ENCODE measurements around the gene ACAN. TPM values are rescaled to one million over a fixed set of nuclear protein-coding genes. Genes with fewer than 3 reads are reported as not detected.

ACAN gene
- total RNA-seq, 1 experiment from 2014 or later = not detected

DNA sequence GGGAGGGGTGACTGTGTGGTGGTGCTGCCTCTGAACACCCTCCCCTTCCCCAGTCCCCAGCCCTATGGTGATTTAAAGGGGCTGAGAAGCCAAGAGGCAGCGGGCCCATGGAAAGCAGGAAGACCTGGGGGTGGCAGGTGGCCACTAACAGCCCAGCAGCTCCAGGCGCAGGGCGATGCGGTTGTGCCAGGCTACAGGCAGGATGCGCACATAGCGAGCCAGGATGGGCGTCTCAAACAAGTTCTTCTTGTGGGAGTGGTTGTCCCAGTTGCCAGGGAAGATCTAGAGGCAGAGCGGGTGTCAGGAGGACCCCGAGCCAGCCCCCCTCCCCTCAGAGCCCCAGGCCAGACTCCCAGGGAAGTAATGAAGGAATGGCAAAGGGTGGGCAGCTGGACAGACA is 96.0 kb downstream of the ACAN start:
- DNase-seq = no peak
- CTCF ChIA-PET = no interaction called here
- no peaks in the 10 kb centered on the region for H3K9me3 Mint-ChIP-seq (ENCODE audit: low read depth, unreplicated experiment)
- BruUV-seq (replicated peaks) = no TSS peak
- peaks cover 12% of the 10 kb centered on the region for H3K27me3 Mint-ChIP-seq (ENCODE audit: unreplicated experiment)
- H3K36me3 Mint-ChIP-seq (ENCODE audit: insufficient read depth, unreplicated experiment) = peaks cover 7% of the 10 kb centered on the region
- TF ChIP-seq, protein P1, sequence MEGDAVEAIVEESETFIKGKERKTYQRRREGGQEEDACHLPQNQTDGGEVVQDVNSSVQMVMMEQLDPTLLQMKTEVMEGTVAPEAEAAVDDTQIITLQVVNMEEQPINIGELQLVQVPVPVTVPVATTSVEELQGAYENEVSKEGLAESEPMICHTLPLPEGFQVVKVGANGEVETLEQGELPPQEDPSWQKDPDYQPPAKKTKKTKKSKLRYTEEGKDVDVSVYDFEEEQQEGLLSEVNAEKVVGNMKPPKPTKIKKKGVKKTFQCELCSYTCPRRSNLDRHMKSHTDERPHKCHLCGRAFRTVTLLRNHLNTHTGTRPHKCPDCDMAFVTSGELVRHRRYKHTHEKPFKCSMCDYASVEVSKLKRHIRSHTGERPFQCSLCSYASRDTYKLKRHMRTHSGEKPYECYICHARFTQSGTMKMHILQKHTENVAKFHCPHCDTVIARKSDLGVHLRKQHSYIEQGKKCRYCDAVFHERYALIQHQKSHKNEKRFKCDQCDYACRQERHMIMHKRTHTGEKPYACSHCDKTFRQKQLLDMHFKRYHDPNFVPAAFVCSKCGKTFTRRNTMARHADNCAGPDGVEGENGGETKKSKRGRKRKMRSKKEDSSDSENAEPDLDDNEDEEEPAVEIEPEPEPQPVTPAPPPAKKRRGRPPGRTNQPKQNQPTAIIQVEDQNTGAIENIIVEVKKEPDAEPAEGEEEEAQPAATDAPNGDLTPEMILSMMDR (IDR thresholded peaks at IDR 0.05; ENCODE audit: unreplicated experiment) = no peak
- intact Hi-C loops (cut with micrococcal nuclease; ENCODE audit: unreplicated experiment) = loop anchor here (5.0 kb wide), 1 partner anchor 242 kb away; no protein-coding TSS in a partner anchor
- H3K27ac Mint-ChIP-seq (ENCODE audit: unreplicated experiment) = no peak overlapping the region
- H3K4me3 Mint-ChIP-seq (ENCODE audit: low read depth, unreplicated experiment) = no peak overlapping the region
- peaks cover 30% of the 10 kb centered on the region for H3K4me1 Mint-ChIP-seq (ENCODE audit: low read depth, unreplicated experiment)

DNA sequence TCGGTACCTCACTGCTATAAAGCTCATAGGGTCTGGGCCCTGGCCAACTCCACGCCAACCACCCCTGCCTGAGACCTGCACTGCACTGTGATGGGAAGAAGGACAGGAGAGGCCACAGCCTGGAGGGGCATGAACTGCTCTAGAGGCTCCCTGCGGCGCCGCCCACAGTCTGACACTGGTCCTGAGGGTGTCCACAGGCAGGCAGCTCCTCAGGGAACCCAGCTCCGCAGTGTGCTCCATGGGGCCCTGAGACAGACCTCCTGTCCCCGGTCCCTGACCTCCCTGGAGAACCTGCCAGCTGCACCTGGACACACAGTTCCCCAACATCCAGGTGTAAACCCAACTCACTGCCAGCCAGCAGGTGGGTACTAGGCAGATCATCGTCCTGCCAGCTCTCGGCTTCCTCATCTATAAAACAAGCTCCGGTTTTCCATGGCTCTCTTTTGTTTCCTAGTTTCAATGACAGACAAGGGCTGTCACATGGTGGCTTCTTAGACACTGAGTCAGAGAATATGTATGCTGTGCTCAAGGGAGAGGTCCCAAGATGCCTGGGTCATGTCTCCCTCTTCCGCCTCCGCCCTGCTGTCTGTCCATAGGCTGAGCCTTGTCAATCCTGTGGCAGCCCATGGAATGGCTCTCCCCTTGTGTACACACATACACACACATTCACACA is 97.2 kb downstream of the ACAN start:
- intact Hi-C loops (cut with micrococcal nuclease; ENCODE audit: unreplicated experiment) = no loop called here
- Mint-ChIP-seq H3K4me1 (ENCODE audit: low read depth, unreplicated experiment) (peaks cover 36% of the 10 kb centered on the region), H3K36me3 (ENCODE audit: insufficient read depth, unreplicated experiment) (peaks cover 3% of the 10 kb centered on the region), H3K9me3 (ENCODE audit: low read depth, unreplicated experiment) (no peaks in the 10 kb centered on the region), H3K4me3 (ENCODE audit: low read depth, unreplicated experiment) (no peak overlapping the region), H3K27me3 (ENCODE audit: unreplicated experiment) (peaks cover 7% of the 10 kb centered on the region), H3K27ac (ENCODE audit: unreplicated experiment) (no peak overlapping the region)
- peak; percentile 48 for DNase-seq
- CTCF ChIA-PET = interaction anchor here (0.6 to 0.7 kb wide), 3 partner anchors 45 to 504 kb away, joined by 3 to 5 read pairs (median 3); no protein-coding TSS in a partner anchor
- TF ChIP-seq, protein P1 (IDR thresholded peaks at IDR 0.05; ENCODE audit: unreplicated experiment) = no peak
- no TSS peak for BruUV-seq (replicated peaks)

DNA sequence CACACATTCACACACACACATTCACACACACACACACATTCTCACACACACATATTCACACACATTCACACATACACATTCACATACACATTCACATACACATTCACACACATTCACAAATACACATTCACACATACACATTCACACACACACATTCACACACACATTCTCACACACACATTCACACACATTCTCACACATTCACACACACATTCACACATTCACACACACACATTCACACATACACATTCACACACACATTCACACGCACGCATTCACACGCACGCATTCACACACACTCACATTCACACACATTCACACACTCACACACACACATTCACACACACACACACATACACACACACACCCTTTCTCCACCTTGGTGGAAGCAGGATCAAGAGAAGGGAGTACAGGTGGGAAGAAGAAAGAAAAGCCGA is 97.8 kb downstream of the ACAN start:
- DNase-seq = no peak
- TF ChIP-seq, protein P1 (IDR thresholded peaks at IDR 0.05; ENCODE audit: unreplicated experiment) = no peak
- Mint-ChIP-seq H3K4me3 (ENCODE audit: low read depth, unreplicated experiment) (no peak overlapping the region), H3K9me3 (ENCODE audit: low read depth, unreplicated experiment) (no peaks in the 10 kb centered on the region), H3K36me3 (ENCODE audit: insufficient read depth, unreplicated experiment) (no peaks in the 10 kb centered on the region), H3K27ac (ENCODE audit: unreplicated experiment) (no peak overlapping the region), H3K27me3 (ENCODE audit: unreplicated experiment) (peaks cover under 1% of the 10 kb centered on the region), H3K4me1 (ENCODE audit: low read depth, unreplicated experiment) (peaks cover 31% of the 10 kb centered on the region)
- intact Hi-C loops (cut with micrococcal nuclease; ENCODE audit: unreplicated experiment) = no loop called here
- BruUV-seq (replicated peaks) = no TSS peak
- CTCF ChIA-PET = no interaction called here

DNA sequence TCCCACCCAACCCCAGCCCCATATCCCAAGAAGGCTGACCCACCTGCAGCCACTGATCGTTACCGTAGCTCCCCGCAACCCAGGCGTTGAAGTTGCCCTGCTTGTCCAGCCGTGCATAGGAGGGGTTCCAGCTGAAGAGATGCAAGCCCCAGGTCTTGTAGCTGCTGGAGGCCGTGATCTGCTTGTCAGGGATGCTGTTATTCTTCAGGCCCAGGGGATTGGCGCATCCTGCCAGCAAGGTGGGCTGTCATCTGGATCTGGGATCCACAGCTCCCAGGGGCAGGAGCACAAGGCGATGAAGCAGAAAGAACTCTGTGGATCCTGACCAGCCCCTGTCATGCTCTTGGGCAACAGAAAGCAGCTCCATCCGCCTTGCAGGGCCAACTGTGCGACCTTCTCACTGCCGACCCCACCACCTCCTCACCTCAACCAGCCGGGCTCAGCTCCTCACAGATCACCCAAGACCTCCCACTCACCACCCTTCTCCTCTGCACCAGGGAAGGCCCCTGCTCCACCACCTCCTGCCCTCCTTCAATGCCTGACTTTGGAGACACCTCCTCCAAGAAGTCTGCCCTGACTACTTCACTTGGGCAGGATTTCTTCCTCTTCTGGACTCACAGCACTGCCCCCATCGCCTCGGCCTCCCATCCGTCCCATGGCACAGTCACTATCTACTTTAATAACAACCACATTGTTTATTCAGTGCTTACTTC is 98.4 kb downstream of the ACAN start:
- Mint-ChIP-seq H3K4me1 (ENCODE audit: low read depth, unreplicated experiment) (peaks cover 27% of the 10 kb centered on the region), H3K9me3 (ENCODE audit: low read depth, unreplicated experiment) (no peaks in the 10 kb centered on the region), H3K27me3 (ENCODE audit: unreplicated experiment) (no peaks in the 10 kb centered on the region), H3K4me3 (ENCODE audit: low read depth, unreplicated experiment) (no peak overlapping the region), H3K27ac (ENCODE audit: unreplicated experiment) (no peak overlapping the region), H3K36me3 (ENCODE audit: insufficient read depth, unreplicated experiment) (no peaks in the 10 kb centered on the region)
- TF ChIP-seq, protein P1 (IDR thresholded peaks at IDR 0.05; ENCODE audit: unreplicated experiment) = no peak
- BruUV-seq (replicated peaks) = no TSS peak
- DNase-seq = no peak
- CTCF ChIA-PET = interaction anchor here (0.6 to 0.7 kb wide), 2 partner anchors 21 to 407 kb away, joined by 3 read pairs; no protein-coding TSS in a partner anchor
- intact Hi-C loops (cut with micrococcal nuclease; ENCODE audit: unreplicated experiment) = no loop called here

All from Calu3 (cell line).